ENCODE data around the gene ELP6.
A peak's percentile ranks its signal among the peaks of the same experiment; 100 is the strongest.
"Not testable (repeated sequence)": the region's sequence is repeated elsewhere in the genome, so short reads cannot be mapped to it uniquely, and the experiment has no call there.

The ELP6 gene

DNA sequence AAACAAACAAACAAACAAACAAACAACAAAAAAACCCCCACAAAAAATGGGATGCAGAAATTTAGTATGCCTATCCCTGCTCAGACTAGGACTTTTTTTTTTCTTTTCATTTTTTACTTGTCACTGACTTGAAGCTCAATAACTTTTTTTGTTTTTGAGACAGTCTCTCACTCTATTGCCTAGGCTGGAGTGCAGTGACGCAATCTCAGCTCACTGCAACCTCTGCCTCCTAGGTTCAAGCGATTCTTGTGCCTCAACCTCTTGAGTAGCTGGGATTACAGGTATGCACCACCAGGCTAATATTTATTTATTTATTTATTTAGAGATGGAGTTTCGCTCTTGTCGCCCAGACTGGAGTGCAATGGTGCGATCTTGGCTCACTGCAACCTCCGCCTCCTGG lies 8.2 kb downstream of the ELP6 start:
- DNase-seq, result not testable (repeated sequence)

DNA sequence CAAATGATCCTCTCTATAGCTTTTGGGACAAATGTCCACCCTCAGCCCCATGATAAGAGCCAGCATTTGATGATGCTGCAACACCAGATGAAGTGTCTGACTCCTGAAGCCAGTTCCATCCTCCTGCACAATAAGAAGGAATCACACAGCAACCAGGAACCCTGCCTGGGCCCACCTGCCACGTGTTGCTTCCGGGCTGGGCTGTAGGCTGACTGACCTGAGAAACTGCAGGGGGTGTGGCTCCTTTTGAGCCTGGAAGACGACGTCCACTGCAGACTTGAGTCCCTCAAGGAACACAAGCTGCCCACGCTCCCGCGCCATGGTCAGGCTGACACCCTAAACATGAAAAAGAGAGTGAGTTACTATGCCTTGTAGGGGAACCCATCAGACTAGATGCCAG lies 9.4 kb downstream of the ELP6 start:
- no peak for DNase-seq

DNA sequence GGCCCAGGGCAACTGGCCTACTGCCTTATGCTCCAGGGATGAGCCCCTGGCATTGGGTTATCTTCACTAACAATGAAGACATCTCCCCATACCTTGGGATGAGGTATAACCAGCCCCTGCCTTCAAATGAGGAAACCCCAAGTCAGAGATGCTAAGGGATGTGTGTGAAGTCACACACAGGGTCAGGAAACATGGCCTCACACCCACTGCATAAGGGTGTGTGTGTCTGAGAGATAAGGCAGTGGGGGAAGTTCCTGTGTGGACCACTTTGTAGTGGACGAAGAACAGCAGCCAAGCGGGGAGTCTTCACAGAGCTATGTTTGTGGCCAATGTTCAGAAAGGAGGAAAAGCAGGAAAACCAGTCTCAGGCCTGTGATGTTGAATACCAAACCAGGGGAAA lies 10.5 kb downstream of the ELP6 start:
- no peak for DNase-seq

- DNase-seq, result no peak
Measured at GRCh38 chr3:47496892-47497291, 16.6 kb downstream of the ELP6 start.

- no peak for DNase-seq
Measured at GRCh38 chr3:47495886-47496285, 17.6 kb downstream of the ELP6 start.

DNA sequence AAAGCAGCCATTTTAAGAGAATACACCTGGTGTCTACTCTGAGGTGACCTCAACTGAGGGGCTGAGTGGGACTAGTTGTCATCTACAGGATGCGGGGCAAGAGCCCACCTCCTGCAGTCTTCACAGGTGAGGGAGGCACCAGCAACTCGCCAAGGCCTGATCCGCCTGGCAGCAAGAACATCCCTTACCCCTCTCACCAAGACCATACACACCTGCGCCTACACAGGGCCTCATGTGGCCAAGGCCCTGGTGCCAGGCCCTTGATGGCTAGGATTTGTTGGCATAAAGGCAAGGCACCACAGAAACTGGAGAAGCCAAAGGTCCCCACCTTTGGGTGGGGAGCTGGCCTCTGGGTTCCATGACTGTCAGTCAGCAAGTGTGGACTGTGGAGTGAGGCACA lies 18.4 kb downstream of the ELP6 start:
- DNase-seq, result no peak

- no peak for DNase-seq
Measured at GRCh38 chr3:47491777-47492176, 21.7 kb downstream of the ELP6 start.

- DNase-seq, result no peak
Measured at GRCh38 chr3:47491186-47491585, 22.3 kb downstream of the ELP6 start.

- no peak for DNase-seq
Measured at GRCh38 chr3:47487265-47487664, 26.2 kb downstream of the ELP6 start.

- DNase-seq, result no peak
Measured at GRCh38 chr3:47485812-47486211, 27.7 kb downstream of the ELP6 start.

DNA sequence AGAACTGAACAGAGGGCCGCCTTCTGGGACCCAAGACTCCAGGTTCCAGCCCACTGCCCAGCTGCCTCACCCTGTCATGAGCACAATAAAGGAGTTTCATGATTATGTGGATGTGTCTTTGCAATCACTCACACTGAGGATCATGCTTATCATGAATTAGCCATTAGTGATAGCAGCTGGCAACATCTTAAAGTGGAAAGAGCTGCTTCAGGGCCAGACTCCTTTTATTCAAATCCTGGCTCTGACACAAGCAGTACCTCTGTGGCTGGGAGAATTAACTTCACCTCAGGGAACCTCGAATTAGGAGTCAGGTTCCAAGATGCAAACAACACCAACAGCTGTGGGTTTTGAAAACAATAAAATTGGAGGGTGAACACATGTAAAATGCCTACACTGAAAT lies 31.1 kb downstream of the ELP6 start:
- no peak for DNase-seq

- DNase-seq, result not testable (repeated sequence)
Measured at GRCh38 chr3:47481763-47482162, 31.7 kb downstream of the ELP6 start.

- DNase-seq, result not testable (repeated sequence)
Measured at GRCh38 chr3:47480267-47480666, 33.2 kb downstream of the ELP6 start.

GRCh38 chr3:47479826-47480160 lies 33.7 kb downstream of the ELP6 start:
- no peak for DNase-seq

- no peak for DNase-seq
Measured at GRCh38 chr3:47478022-47478421, 35.5 kb downstream of the ELP6 start.

- no peak for DNase-seq
Measured at GRCh38 chr3:47476644-47477199, 36.8 kb downstream of the ELP6 start.

GRCh38 chr3:47476330-47476626 lies 37.2 kb downstream of the ELP6 start:
- no peak for DNase-seq

DNA sequence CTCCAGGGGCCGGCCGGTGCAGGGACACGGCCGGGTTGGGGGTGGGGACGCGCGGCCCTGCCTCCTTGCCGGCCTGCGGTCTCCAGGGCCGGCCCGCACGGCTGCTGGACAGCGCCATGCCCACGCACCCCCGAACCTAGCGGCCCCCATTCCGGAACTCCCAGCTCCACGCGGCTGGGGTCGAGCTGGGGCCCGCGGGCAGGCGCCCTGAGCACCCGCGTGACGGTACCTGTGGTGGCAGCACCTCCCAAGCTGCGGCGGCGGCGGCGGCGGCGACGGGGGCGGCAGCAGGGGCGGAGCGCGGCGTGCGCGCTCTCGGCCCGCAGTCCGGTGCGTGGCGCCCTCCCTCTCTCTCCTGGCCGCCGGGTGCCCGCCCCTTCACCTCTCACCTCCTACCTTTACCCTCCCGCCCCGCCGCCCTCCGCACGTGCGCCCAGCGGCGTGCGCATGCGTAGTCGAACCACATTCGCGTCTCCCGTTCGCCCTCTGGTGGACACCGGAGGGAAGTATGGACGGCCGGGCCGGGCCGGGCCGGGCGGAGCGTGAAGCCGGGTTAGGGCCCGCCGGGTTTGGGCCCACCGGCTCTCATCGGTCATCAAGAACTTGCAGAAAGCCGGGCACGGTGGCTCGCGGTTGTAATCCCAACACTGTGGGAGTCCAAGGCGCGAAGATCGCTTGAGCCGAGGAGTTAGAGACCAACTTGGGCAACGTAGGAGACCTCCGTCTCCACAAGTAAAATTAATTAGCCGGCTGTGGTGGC lies 37.8 kb downstream of the ELP6 start, which contains the start of gene SCAP:
TSS of gene SCAP (minus strand) at position 372 of the 760 bp plus-strand sequence. CDS start 32,948 bp downstream, outside the sequence.
- DNase-seq, result peak; percentile 80 to 87

GRCh38 chr3:47475029-47475569 lies 38.4 kb downstream of the ELP6 start:
- peak in 1 of 2 experiments; percentile 28 for DNase-seq

DNA sequence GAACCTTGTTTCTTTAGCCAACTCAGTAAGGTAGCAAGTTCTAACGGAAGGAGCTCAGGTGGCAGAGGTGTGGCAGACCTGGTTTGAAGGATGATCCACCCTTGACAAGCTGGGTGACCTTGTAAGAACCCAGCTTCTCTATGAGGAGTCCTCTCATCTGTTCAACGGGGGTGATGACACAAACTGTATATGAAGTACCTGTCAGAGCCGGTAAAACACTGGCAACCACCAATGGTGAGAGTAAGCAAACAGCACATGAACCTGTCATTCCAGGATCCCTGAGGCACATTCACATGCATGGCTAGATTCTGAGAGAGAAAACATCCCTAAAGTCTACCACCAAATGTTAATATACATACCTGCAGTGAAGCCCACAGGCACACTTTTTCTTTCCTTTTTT lies 40.1 kb downstream of the ELP6 start:
- no peak for DNase-seq

DNA sequence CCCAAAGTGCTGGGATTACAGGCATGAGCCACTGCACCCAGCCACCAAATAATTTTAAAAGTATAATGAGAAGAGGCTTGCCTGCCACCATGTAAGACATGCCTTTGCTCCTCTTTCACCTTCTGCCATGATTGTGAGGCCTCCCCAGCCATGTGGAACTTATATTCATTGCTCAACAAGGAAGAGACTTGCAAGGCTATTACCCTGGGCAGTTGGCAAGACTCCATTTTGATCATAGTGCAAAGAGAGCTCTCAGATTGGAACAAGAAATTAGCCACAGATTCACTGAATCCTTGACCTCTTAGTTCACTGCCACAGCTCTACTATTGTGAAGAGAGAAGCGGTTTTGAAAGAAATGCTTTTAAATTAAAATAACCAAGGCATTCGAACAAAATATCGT lies 43.9 kb downstream of the ELP6 start:
- no peak for DNase-seq

DNA sequence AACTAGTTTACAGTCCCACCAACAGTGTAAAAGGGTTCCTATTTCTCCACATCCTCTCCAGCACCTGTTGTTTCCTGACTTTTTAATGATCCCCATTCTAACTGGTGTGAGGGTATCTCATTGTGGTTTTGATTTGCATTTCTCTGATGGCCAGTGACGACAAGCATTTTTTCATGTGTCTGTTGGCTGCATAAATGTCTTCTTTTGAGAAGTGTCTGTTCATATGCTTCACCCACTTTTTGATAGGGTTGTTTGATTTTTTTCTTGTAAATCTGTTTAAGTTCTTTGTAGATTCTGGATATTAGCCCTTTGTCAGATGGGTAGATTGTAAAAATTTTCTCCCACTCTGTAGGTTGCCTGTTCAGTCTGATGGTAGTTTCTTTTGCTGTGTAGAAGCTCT lies 45.2 kb downstream of the ELP6 start:
- DNase-seq, result not testable (repeated sequence)

DNA sequence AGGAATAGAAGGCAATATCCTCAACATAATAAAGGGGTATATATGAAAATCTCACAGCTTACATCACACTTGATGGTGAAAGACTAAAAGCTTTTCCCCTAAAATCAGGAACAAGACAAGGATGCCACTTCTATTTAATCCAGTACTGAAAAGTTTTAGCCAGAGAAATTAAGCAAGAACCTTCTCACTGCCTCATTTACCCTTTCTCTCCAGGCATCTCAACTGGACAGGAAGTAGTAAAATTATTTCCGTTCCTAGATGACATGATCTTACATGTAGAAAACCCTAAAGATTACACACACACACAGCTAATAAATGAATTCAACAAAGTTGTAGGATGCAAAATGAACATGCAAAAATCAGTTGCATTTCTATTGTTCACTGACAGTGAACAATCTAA lies 48.9 kb downstream of the ELP6 start:
- peak; percentile 33 to 37 for DNase-seq

DNA sequence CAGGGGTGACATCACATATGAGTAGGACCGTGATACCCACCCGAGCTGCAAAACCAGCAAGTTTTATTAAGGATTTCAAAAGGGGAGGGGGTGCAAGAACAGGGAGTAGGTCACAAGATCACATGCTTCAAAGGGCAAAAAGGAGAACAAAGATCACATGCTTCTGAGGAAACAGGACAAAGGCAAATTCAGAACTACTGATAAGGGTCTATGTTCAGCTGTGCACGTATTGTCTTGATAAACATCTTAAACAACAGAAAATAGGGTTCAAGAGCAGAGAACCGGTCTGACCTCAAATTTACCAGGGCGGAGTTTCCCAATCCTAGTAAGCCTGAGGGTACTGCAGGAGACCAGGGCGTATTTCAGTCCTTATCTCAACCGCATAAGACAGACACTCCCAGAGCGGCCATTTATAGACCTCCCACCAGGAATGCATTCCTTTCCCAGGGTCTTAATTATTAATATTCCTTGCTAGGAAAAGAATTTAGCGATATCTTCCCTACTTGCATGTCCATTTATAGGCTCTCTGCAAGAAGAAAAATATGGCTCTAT lies 53.9 kb downstream of the ELP6 start:
- DNase-seq, result not testable (repeated sequence)

DNA sequence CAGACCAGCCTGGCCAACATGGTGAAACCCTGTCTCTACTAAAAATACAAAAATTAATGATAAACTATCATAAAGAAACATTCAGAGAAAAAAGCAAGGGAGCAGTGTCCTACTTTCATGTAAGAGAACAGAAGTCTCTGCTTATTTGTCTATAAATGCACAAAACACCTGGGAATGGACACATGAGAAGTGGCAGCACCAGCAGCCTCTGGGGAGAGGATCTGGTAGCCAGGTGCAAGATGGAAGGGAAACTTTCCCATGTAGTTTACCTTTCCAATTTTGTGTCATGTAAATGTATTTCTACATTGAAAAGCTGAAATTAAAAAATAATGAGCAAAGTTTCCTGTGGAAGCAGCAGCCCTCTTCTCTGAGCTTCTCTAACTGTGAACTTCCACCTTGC lies 56.5 kb downstream of the ELP6 start:
- DNase-seq, result no peak

All from Kasumi-1 (cell line).